ENCODE measurements around the gene LILRA2. TPM values are rescaled to one million over a fixed set of nuclear protein-coding genes. Genes with fewer than 3 reads are reported as not detected.

Gene LILRA2
- total RNA-seq, result not detected

- DNase-seq, result no peak
- no peak within 1 kb of the TSS for H3K4me3 Mint-ChIP-seq
- H3K36me3 Mint-ChIP-seq, result no peaks in the 10 kb centered on the region
- no peaks in the 10 kb centered on the region for H3K9me3 Mint-ChIP-seq
- peaks cover 36% of the 10 kb centered on the region for H3K27me3 Mint-ChIP-seq
- CTCF ChIA-PET, result no interaction called here
- POLR2A ChIA-PET, result no interaction called here
- no peak within 1 kb of the TSS for H3K27ac Mint-ChIP-seq
- intact Hi-C loops (cut with micrococcal nuclease), result no loop called here
- no peaks in the 10 kb centered on the region for H3K4me1 Mint-ChIP-seq (ENCODE audit: low read depth)
Measured at GRCh38 chr19:54573330-54573872, at the start of gene LILRA2. Gene LILRA2, plus strand, starts transcription at chr19:54573790. Its CDS starts 89 bp downstream, at chr19:54573879.

- POLR2A ChIA-PET, result no interaction called here
- CTCF ChIA-PET, result no interaction called here
- no peak overlapping the region for H3K4me3 Mint-ChIP-seq
- intact Hi-C loops (cut with micrococcal nuclease), result no loop called here
- peaks cover 36% of the 10 kb centered on the region for H3K27me3 Mint-ChIP-seq
- peaks cover 3% of the 10 kb centered on the region for H3K9me3 Mint-ChIP-seq
- H3K4me1 Mint-ChIP-seq (ENCODE audit: low read depth), result peaks cover 36% of the 10 kb centered on the region
- DNase-seq, result no peak
- no peaks in the 10 kb centered on the region for H3K36me3 Mint-ChIP-seq
- H3K27ac Mint-ChIP-seq, result no peak overlapping the region
Measured at GRCh38 chr19:54525636-54526035, 48.0 kb upstream of the LILRA2 start.

GRCh38 chr19:54526972-54527371 is 46.6 kb upstream of the LILRA2 start:
- intact Hi-C loops (cut with micrococcal nuclease), result no loop called here
- ChIA-PET CTCF (no interaction called here), POLR2A (no interaction called here)
- no peaks in the 10 kb centered on the region for H3K36me3 Mint-ChIP-seq
- H3K4me3 Mint-ChIP-seq, result no peak overlapping the region
- no peak overlapping the region for H3K27ac Mint-ChIP-seq
- peaks cover 22% of the 10 kb centered on the region for H3K4me1 Mint-ChIP-seq (ENCODE audit: low read depth)
- H3K27me3 Mint-ChIP-seq, result peaks cover 35% of the 10 kb centered on the region
- peaks cover 3% of the 10 kb centered on the region for H3K9me3 Mint-ChIP-seq
- no peak for DNase-seq

- no peak for DNase-seq
- intact Hi-C loops (cut with micrococcal nuclease), result no loop called here
- Mint-ChIP-seq H3K9me3 (no peaks in the 10 kb centered on the region), H3K4me1 (ENCODE audit: low read depth) (peaks cover 10% of the 10 kb centered on the region), H3K27me3 (peaks cover 53% of the 10 kb centered on the region), H3K4me3 (no peak overlapping the region), H3K36me3 (no peaks in the 10 kb centered on the region), H3K27ac (no peak overlapping the region)
- ChIA-PET POLR2A (no interaction called here), CTCF (no interaction called here)
Measured at GRCh38 chr19:54530866-54531265, 42.7 kb upstream of the LILRA2 start.

- intact Hi-C loops (cut with micrococcal nuclease), result no loop called here
- POLR2A ChIA-PET, result no interaction called here
Measured at GRCh38 chr19:54532528-54532927, 41.1 kb upstream of the LILRA2 start.

GRCh38 chr19:54533476-54533875 is 40.1 kb upstream of the LILRA2 start:
- peaks cover 50% of the 10 kb centered on the region for H3K27me3 Mint-ChIP-seq
- H3K36me3 Mint-ChIP-seq, result no peaks in the 10 kb centered on the region
- intact Hi-C loops (cut with micrococcal nuclease), result no loop called here
- ChIA-PET CTCF (no interaction called here), POLR2A (no interaction called here)
- H3K4me3 Mint-ChIP-seq, result no peak overlapping the region
- H3K4me1 Mint-ChIP-seq (ENCODE audit: low read depth), result peaks cover 10% of the 10 kb centered on the region
- DNase-seq, result no peak
- no peak overlapping the region for H3K27ac Mint-ChIP-seq
- no peaks in the 10 kb centered on the region for H3K9me3 Mint-ChIP-seq

More at GRCh38 chr19:54532528-54532927, 41.1 kb upstream of the LILRA2 start:
- Mint-ChIP-seq H3K27ac (no peak overlapping the region), H3K27me3 (peaks cover 50% of the 10 kb centered on the region), H3K9me3 (no peaks in the 10 kb centered on the region), H3K4me1 (ENCODE audit: low read depth) (peaks cover 10% of the 10 kb centered on the region), H3K4me3 (no peak overlapping the region), H3K36me3 (no peaks in the 10 kb centered on the region)
- no peak for DNase-seq
- CTCF ChIA-PET, result no interaction called here

GRCh38 chr19:54534156-54534555 is 39.4 kb upstream of the LILRA2 start:
- no peak for DNase-seq
- intact Hi-C loops (cut with micrococcal nuclease), result no loop called here
- Mint-ChIP-seq H3K9me3 (no peaks in the 10 kb centered on the region), H3K27ac (no peak overlapping the region), H3K4me3 (no peak overlapping the region), H3K36me3 (no peaks in the 10 kb centered on the region), H3K4me1 (ENCODE audit: low read depth) (peaks cover 6% of the 10 kb centered on the region), H3K27me3 (peaks cover 49% of the 10 kb centered on the region)
- POLR2A ChIA-PET, result no interaction called here
- CTCF ChIA-PET, result no interaction called here

- H3K4me3 Mint-ChIP-seq, result no peak overlapping the region
- DNase-seq, result no peak
- intact Hi-C loops (cut with micrococcal nuclease), result no loop called here
- peaks cover 5% of the 10 kb centered on the region for H3K4me1 Mint-ChIP-seq (ENCODE audit: low read depth)
- ChIA-PET POLR2A (no interaction called here), CTCF (no interaction called here)
- peaks cover 40% of the 10 kb centered on the region for H3K27me3 Mint-ChIP-seq
- H3K27ac Mint-ChIP-seq, result no peak overlapping the region
- H3K9me3 Mint-ChIP-seq, result no peaks in the 10 kb centered on the region
- no peaks in the 10 kb centered on the region for H3K36me3 Mint-ChIP-seq
Measured at GRCh38 chr19:54535601-54536000, 38.0 kb upstream of the LILRA2 start.

GRCh38 chr19:54536956-54537355 is 36.6 kb upstream of the LILRA2 start:
- H3K27me3 Mint-ChIP-seq, result peaks cover 36% of the 10 kb centered on the region
- intact Hi-C loops (cut with micrococcal nuclease), result no loop called here
- DNase-seq, result no peak
- no peaks in the 10 kb centered on the region for H3K36me3 Mint-ChIP-seq
- peaks cover 5% of the 10 kb centered on the region for H3K4me1 Mint-ChIP-seq (ENCODE audit: low read depth)
- POLR2A ChIA-PET, result no interaction called here
- no peaks in the 10 kb centered on the region for H3K9me3 Mint-ChIP-seq
- CTCF ChIA-PET, result no interaction called here
- H3K4me3 Mint-ChIP-seq, result no peak overlapping the region
- H3K27ac Mint-ChIP-seq, result no peak overlapping the region

GRCh38 chr19:54541712-54542111 is 31.9 kb upstream of the LILRA2 start:
- no peaks in the 10 kb centered on the region for H3K4me1 Mint-ChIP-seq (ENCODE audit: low read depth)
- POLR2A ChIA-PET, result no interaction called here

GRCh38 chr19:54548806-54549205 is 24.8 kb upstream of the LILRA2 start:
- CTCF ChIA-PET, result no interaction called here
- no peaks in the 10 kb centered on the region for H3K4me1 Mint-ChIP-seq (ENCODE audit: low read depth)
- intact Hi-C loops (cut with micrococcal nuclease), result no loop called here
- H3K9me3 Mint-ChIP-seq, result no peaks in the 10 kb centered on the region
- no peak overlapping the region for H3K4me3 Mint-ChIP-seq
- no peaks in the 10 kb centered on the region for H3K36me3 Mint-ChIP-seq
- DNase-seq, result no peak
- POLR2A ChIA-PET, result no interaction called here
- H3K27me3 Mint-ChIP-seq, result peaks cover 19% of the 10 kb centered on the region
- H3K27ac Mint-ChIP-seq, result no peak overlapping the region

More at GRCh38 chr19:54541712-54542111, 31.9 kb upstream of the LILRA2 start:
- intact Hi-C loops (cut with micrococcal nuclease), result no loop called here
- Mint-ChIP-seq H3K27me3 (peaks cover 16% of the 10 kb centered on the region), H3K4me3 (no peak overlapping the region), H3K9me3 (no peaks in the 10 kb centered on the region), H3K27ac (no peak overlapping the region), H3K36me3 (no peaks in the 10 kb centered on the region)
- CTCF ChIA-PET, result no interaction called here
- no peak for DNase-seq

GRCh38 chr19:54549224-54549623 is 24.4 kb upstream of the LILRA2 start:
- CTCF ChIA-PET, result no interaction called here
- no peaks in the 10 kb centered on the region for H3K4me1 Mint-ChIP-seq (ENCODE audit: low read depth)
- intact Hi-C loops (cut with micrococcal nuclease), result no loop called here
- no peak overlapping the region for H3K27ac Mint-ChIP-seq
- no peak overlapping the region for H3K4me3 Mint-ChIP-seq
- H3K9me3 Mint-ChIP-seq, result no peaks in the 10 kb centered on the region
- POLR2A ChIA-PET, result no interaction called here
- H3K27me3 Mint-ChIP-seq, result peaks cover 20% of the 10 kb centered on the region
- no peaks in the 10 kb centered on the region for H3K36me3 Mint-ChIP-seq
- no peak for DNase-seq

GRCh38 chr19:54551293-54551692 is 22.3 kb upstream of the LILRA2 start:
- H3K27me3 Mint-ChIP-seq, result peaks cover 17% of the 10 kb centered on the region
- H3K9me3 Mint-ChIP-seq, result no peaks in the 10 kb centered on the region
- H3K4me1 Mint-ChIP-seq (ENCODE audit: low read depth), result no peaks in the 10 kb centered on the region
- POLR2A ChIA-PET, result no interaction called here
- intact Hi-C loops (cut with micrococcal nuclease), result no loop called here
- CTCF ChIA-PET, result interaction anchor here (0.6 to 1.2 kb wide), 4 partner anchors 69 to 1398 kb away, joined by 3 read pairs; no protein-coding TSS in a partner anchor
- no peak for DNase-seq
- H3K36me3 Mint-ChIP-seq, result no peaks in the 10 kb centered on the region
- no peak overlapping the region for H3K4me3 Mint-ChIP-seq
- no peak overlapping the region for H3K27ac Mint-ChIP-seq
